ENCODE data around the gene VKORC1. TPM values are rescaled to one million over a fixed set of nuclear protein-coding genes. Genes with fewer than 3 reads are reported as not detected.
"Not testable (repeated sequence)": the region's sequence is repeated elsewhere in the genome, so short reads cannot be mapped to it uniquely, and the experiment has no call there.

The VKORC1 gene
- total RNA-seq: 42.1 TPM

GRCh38 chr16:31094424-31095120, at the start of gene VKORC1:
TSS of gene VKORC1 (minus strand) at chr16:31094797. CDS start at chr16:31094729, 68 bp downstream.
- peak; percentile 94 for DNase-seq (ENCODE audit: low spot score)

GRCh38 chr16:31143694-31144148, 49.1 kb upstream of the VKORC1 start:
- DNase-seq (ENCODE audit: low spot score): no peak

GRCh38 chr16:31143011-31143693, 48.6 kb upstream of the VKORC1 start:
- no peak for DNase-seq (ENCODE audit: low spot score)

GRCh38 chr16:31142109-31143010, 47.8 kb upstream of the VKORC1 start:
- peak; percentile 100 for DNase-seq (ENCODE audit: low spot score)

- DNase-seq (ENCODE audit: low spot score): no peak
Measured at GRCh38 chr16:31141489-31142108, 47.0 kb upstream of the VKORC1 start.

GRCh38 chr16:31141071-31141469, 46.5 kb upstream of the VKORC1 start:
- DNase-seq (ENCODE audit: low spot score): not testable (repeated sequence)

GRCh38 chr16:31138621-31139578, 44.3 kb upstream of the VKORC1 start:
- peak; percentile 87 for DNase-seq (ENCODE audit: low spot score)

- DNase-seq (ENCODE audit: low spot score): not testable (repeated sequence)
Measured at GRCh38 chr16:31136822-31137499, 42.4 kb upstream of the VKORC1 start.

GRCh38 chr16:31136287-31136662, 41.7 kb upstream of the VKORC1 start:
- no peak for DNase-seq (ENCODE audit: low spot score)

GRCh38 chr16:31135535-31136286, 41.1 kb upstream of the VKORC1 start, which contains the start of gene PRSS8:
TSS of gene PRSS8 (minus strand) at chr16:31135727. CDS start at chr16:31135498, 229 bp downstream.
- DNase-seq (ENCODE audit: low spot score): peak; percentile 83

- DNase-seq (ENCODE audit: low spot score): no peak
Measured at GRCh38 chr16:31134625-31135534, 40.3 kb upstream of the VKORC1 start.

- no peak for DNase-seq (ENCODE audit: low spot score)
Measured at GRCh38 chr16:31134091-31134571, 39.5 kb upstream of the VKORC1 start.

GRCh38 chr16:31133046-31133501, 38.5 kb upstream of the VKORC1 start:
- no peak for DNase-seq (ENCODE audit: low spot score)

- no peak for DNase-seq (ENCODE audit: low spot score)
Measured at GRCh38 chr16:31132303-31132979, 37.8 kb upstream of the VKORC1 start.

GRCh38 chr16:31131841-31132271, 37.3 kb upstream of the VKORC1 start:
- DNase-seq (ENCODE audit: low spot score): no peak

GRCh38 chr16:31131416-31131815, 36.8 kb upstream of the VKORC1 start:
- no peak for DNase-seq (ENCODE audit: low spot score)

- peak; percentile 78 for DNase-seq (ENCODE audit: low spot score)
Measured at GRCh38 chr16:31130899-31131298, 36.3 kb upstream of the VKORC1 start.

Measured in ureter (tissue), 1 donor.